Stimulated activated CD4-positive, alpha-beta T cell treated with anti-CD3 and anti-CD28 coated beads, TNF-alpha, amount 100 ng/mL, for 48 hours (primary cell): ENCODE results near the gene SMARCA4.

ENCODE experiments used
- DNase-seq, 3 donors: peaks; one replicate each; pipeline ENCODE4 v3.0.0-alpha.2; 2020; ENCODE audit warnings: low read depth in 3 of 3

SMARCA4 gene

GRCh38 chr19:11033763-11034162 lies 72.9 kb downstream of the SMARCA4 start:
- no peak for DNase-seq

GRCh38 chr19:11034449-11035213 lies 73.8 kb downstream of the SMARCA4 start:
- DNase-seq = no peak

GRCh38 chr19:11035441-11036377 lies 74.9 kb downstream of the SMARCA4 start:
- DNase-seq = peak; percentile 72 to 88 (median 73)

GRCh38 chr19:11038511-11038910 lies 77.7 kb downstream of the SMARCA4 start:
- DNase-seq = no peak

- no peak for DNase-seq
Observed at GRCh38 chr19:11041194-11041593, 80.4 kb downstream of the SMARCA4 start.

GRCh38 chr19:11041966-11042627 lies 81.3 kb downstream of the SMARCA4 start:
- DNase-seq = no peak

- no peak for DNase-seq
Observed at GRCh38 chr19:11044431-11044830, 83.6 kb downstream of the SMARCA4 start.

- DNase-seq = no peak
Observed at GRCh38 chr19:11045536-11045935, 84.7 kb downstream of the SMARCA4 start.

- no peak for DNase-seq
Observed at GRCh38 chr19:11046605-11047354, 86.0 kb downstream of the SMARCA4 start.

- DNase-seq = no peak
Observed at GRCh38 chr19:11047866-11048265, 87.0 kb downstream of the SMARCA4 start.

- no peak for DNase-seq
Observed at GRCh38 chr19:11050323-11051114, 89.7 kb downstream of the SMARCA4 start.

- DNase-seq = no peak
Observed at GRCh38 chr19:11053817-11054195, 93.0 kb downstream of the SMARCA4 start.

GRCh38 chr19:11054200-11054599 lies 93.4 kb downstream of the SMARCA4 start:
- no peak for DNase-seq

- no peak for DNase-seq
Observed at GRCh38 chr19:11054628-11055027, 93.8 kb downstream of the SMARCA4 start.

- no peak for DNase-seq
Observed at GRCh38 chr19:11058246-11059030, 97.6 kb downstream of the SMARCA4 start.

GRCh38 chr19:11059511-11060358 lies 98.9 kb downstream of the SMARCA4 start:
- no peak for DNase-seq

- no peak for DNase-seq
Observed at GRCh38 chr19:11061952-11062351, 101.1 kb downstream of the SMARCA4 start.

GRCh38 chr19:11063434-11063833 lies 102.6 kb downstream of the SMARCA4 start:
- no peak for DNase-seq

- no peak for DNase-seq
Observed at GRCh38 chr19:11064831-11065303, 104.0 kb downstream of the SMARCA4 start.
